DOHH2 (cell line): ENCODE results near the gene PML.

Source experiments
- H3F3A ChIP-seq: fragments of 200-600 bp; sonication (generic), shearing (Covaris generic); 2 replicates; pipeline ENCODE4 v1.6.0; 2016; ENCODE audit warnings: antibody characterized with exemption, mild to moderate bottlenecking; ENCODE audit not compliant: control insufficient read depth, insufficient read depth
- H3K27ac ChIP-seq: fragments of 200-600 bp; sonication (generic); 2 replicates; pipeline ENCODE4 v1.5.1; 2014; ENCODE audit warnings: low read depth, mild to moderate bottlenecking, low read length, moderate library complexity
- H3K27me3 ChIP-seq: fragments of 200-600 bp; sonication (generic); 2 replicates; pipeline ENCODE4 v1.6.1; 2014; ENCODE audit warnings: mild to moderate bottlenecking, low read length, mixed read lengths; ENCODE audit not compliant: control insufficient read depth
- H3K36me3 ChIP-seq: fragments of 200-600 bp; sonication (generic); 2 replicates; pipeline ENCODE4 v1.6.1; 2014; ENCODE audit warnings: mild to moderate bottlenecking, low read length, moderate library complexity, mixed read lengths; ENCODE audit not compliant: control insufficient read depth
- H3K4me1 ChIP-seq: fragments of 200-600 bp; sonication (generic); 2 replicates; pipeline ENCODE4 v1.6.1; 2014; ENCODE audit warnings: mild to moderate bottlenecking, low read length, mixed read lengths; ENCODE audit not compliant: control insufficient read depth
- H3K4me2 ChIP-seq: fragments of 200-600 bp; sonication (generic); 2 replicates; pipeline ENCODE4 v1.6.0; 2014; ENCODE audit warnings: mild to moderate bottlenecking, low read length, moderate library complexity
- H3K4me3 ChIP-seq: fragments of 200-600 bp; sonication (generic); 2 replicates; pipeline ENCODE4 v1.5.1; 2014; ENCODE audit warnings: mild to moderate bottlenecking, low read length, mixed read lengths
- H3K79me2 ChIP-seq: fragments of 200-600 bp; sonication (generic); 2 replicates; pipeline ENCODE4 v1.6.1; 2014; ENCODE audit warnings: mild to moderate bottlenecking, low read length, mixed read lengths; ENCODE audit not compliant: control insufficient read depth
- H3K9me2 ChIP-seq: fragments of 200-600 bp; sonication (generic); replicated peaks from 2 replicates; pipeline ENCODE4 v1.6.1; 2014; ENCODE audit warnings: mild to moderate bottlenecking, low read length, mixed read lengths; ENCODE audit not compliant: control insufficient read depth
- H3K9me3 ChIP-seq: fragments of 200-600 bp; sonication (generic); 2 replicates; pipeline ENCODE4 v1.6.1; 2014; ENCODE audit warnings: antibody characterized with exemption, low read length, mixed read lengths; ENCODE audit not compliant: control insufficient read depth, insufficient read depth
- H4K20me1 ChIP-seq: fragments of 200-600 bp; sonication (generic); 2 replicates; pipeline ENCODE4 v1.6.0; 2014; ENCODE audit warnings: low read depth, mild to moderate bottlenecking, antibody characterized with exemption, low read length, moderate library complexity; ENCODE audit not compliant: control insufficient read depth, insufficient read depth
- CTCF ChIP-seq: fragments of 200-600 bp; sonication (generic); IDR thresholded peaks from one replicate; pipeline ENCODE4 v1.5.1; 2014; ENCODE audit warnings: antibody characterized with exemption, mild to moderate bottlenecking, low read depth, low read length; ENCODE audit not compliant: poor library complexity, severe bottlenecking
- EZH2phosphoT487 ChIP-seq: fragments of 200-600 bp; sonication (generic); IDR thresholded peaks from 2 replicates; pipeline ENCODE4 v1.6.1; 2017; ENCODE audit warnings: borderline replicate concordance, mild to moderate bottlenecking, antibody characterized with exemption, low read length, moderate library complexity, mixed read lengths

PML gene

GRCh38 chr15:73986776-73987056 is 7.8 kb upstream of the PML start:
- Histone ChIP-seq H3K27me3 (no peaks in the 10 kb centered on the region), H3K4me3 (no peak overlapping the region), H3K9me3 (no peaks in the 10 kb centered on the region), H3K4me1 (peaks cover 23% of the 10 kb centered on the region), H3K9me2 (no peaks in the 10 kb centered on the region), H3K36me3 (no peaks in the 10 kb centered on the region), H3K27ac (no peak overlapping the region), H3K79me2 (no peaks in the 10 kb centered on the region), H3K4me2 (no peak overlapping the region), H4K20me1 (no peaks in the 10 kb centered on the region), H3F3A (no peaks in the 10 kb centered on the region)
- TF ChIP-seq CTCF, result no peak
- no peak for TF ChIP-seq EZH2phosphoT487

- no peak overlapping the region for H3K4me2 ChIP-seq
- H3K4me3 ChIP-seq, result no peak overlapping the region
- no peaks in the 10 kb centered on the region for H3F3A ChIP-seq
- no peaks in the 10 kb centered on the region for H3K27me3 ChIP-seq
- H3K9me2 ChIP-seq, result no peaks in the 10 kb centered on the region
- H3K4me1 ChIP-seq, result peaks cover 18% of the 10 kb centered on the region
- H3K9me3 ChIP-seq, result no peaks in the 10 kb centered on the region
- TF ChIP-seq CTCF, result no peak
- TF ChIP-seq EZH2phosphoT487, result no peak
- H3K36me3 ChIP-seq, result no peaks in the 10 kb centered on the region
- no peaks in the 10 kb centered on the region for H3K79me2 ChIP-seq
- H3K27ac ChIP-seq, result no peak overlapping the region
- no peaks in the 10 kb centered on the region for H4K20me1 ChIP-seq
Measured at GRCh38 chr15:73987250-73987649, 7.3 kb upstream of the PML start.

GRCh38 chr15:73987681-73988444 is 6.7 kb upstream of the PML start:
- Histone ChIP-seq H3K27me3 (no peaks in the 10 kb centered on the region), H3K4me1 (peaks cover 18% of the 10 kb centered on the region), H4K20me1 (no peaks in the 10 kb centered on the region), H3F3A (no peaks in the 10 kb centered on the region), H3K9me2 (no peaks in the 10 kb centered on the region), H3K79me2 (no peaks in the 10 kb centered on the region), H3K36me3 (no peaks in the 10 kb centered on the region), H3K9me3 (no peaks in the 10 kb centered on the region), H3K4me2 (no peak overlapping the region), H3K27ac (no peak overlapping the region), H3K4me3 (no peak overlapping the region)
- no peak for TF ChIP-seq CTCF
